Measurements from ENCODE around the gene PMM1.
"Not testable (repeated sequence)": the region's sequence is repeated elsewhere in the genome, so short reads cannot be mapped to it uniquely, and the experiment has no call there.

The PMM1 gene

DNA sequence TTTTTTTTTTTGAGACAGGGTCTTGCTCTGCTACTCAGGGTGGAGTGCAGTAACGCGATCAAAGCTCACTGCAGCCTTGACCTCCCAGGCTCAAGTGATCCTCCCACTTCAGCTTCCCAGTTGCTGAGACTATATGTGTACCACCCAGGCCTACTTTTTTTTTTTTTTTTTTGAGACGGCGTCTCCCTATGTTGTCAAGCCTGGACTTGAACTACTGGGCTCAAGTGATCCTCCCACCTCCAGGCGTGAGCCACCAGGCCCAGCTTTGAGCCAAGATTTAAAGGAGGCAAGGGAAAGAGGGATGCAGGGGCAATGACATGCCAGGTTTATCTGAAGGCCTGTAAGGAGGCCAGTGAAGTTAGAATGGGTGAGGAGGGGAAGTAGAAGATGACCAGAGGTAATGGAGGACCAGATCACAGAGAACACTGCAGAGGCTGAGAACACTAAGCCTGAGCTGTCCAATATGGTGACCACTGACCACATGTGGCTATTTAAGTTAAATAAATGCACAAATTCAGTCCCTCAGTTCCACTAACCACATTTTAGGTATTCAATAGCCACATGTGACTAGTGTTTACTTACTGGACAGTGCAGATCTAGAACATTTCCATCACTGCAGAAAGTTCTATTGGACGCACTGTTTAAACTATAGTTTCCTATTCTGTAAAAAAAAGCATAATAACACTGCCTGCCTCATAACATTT is 23.1 kb upstream of the PMM1 start:
- no peak overlapping the region for H3K4me3 ChIP-seq (ENCODE audit: low read length)
- TF ChIP-seq ZNF274 (IDR thresholded peaks at IDR 0.05; ENCODE audit: low read depth, low read length): no peak

DNA sequence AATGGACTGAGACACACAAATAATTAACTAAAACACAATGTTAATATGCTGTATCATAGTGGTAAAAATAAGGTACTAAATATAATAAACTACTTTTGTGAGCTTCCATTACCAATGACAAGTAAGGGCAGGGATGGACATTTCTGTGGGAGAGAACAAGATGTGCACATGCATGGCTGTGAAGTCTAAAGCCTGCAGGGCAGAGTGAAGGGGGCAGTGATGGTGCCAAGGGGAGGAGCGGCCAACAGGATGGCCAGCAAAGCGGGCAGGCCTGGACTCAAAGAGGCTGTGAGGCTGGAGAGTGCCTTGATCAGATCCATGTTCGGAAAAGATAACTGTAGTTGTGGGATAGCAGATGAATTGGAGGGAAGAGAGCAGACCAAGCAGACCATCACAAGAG is 18.7 kb upstream of the PMM1 start:
- H3K4me3 ChIP-seq (ENCODE audit: low read length): no peak overlapping the region
- TF ChIP-seq ZNF274 (IDR thresholded peaks at IDR 0.05; ENCODE audit: low read depth, low read length): no peak

- TF ChIP-seq ZNF274 (IDR thresholded peaks at IDR 0.05; ENCODE audit: low read depth, low read length): no peak
- no peak overlapping the region for H3K4me3 ChIP-seq (ENCODE audit: low read length)
These were observed 14.3 kb upstream of the PMM1 start for GRCh38 chr22:41603873-41604332.

DNA sequence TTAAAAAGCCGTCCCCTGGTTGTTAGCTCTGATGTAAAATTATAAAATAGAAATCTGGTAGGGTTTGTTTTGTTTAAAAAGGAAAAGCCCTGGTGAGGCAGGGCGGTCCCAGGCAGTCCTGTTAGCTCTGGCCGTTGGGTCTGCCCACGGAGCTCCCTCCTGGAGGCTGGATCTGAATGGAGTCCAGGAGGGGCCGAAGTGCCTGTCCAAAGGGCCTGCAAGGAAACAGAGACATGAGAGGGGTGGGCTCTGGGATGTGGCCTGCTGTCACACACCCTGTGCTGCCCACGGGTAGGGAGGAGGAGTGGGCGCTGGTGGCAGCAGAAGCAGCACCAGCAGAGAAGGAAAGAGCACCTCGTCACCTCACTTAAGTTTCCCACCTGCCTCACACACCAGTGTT is 11.3 kb upstream of the PMM1 start:
- no peak overlapping the region for H3K4me3 ChIP-seq (ENCODE audit: low read length)
- no peak for TF ChIP-seq ZNF274 (IDR thresholded peaks at IDR 0.05; ENCODE audit: low read depth, low read length)

GRCh38 chr22:41598891-41599635 is 9.4 kb upstream of the PMM1 start:
- no peak for TF ChIP-seq ZNF274 (IDR thresholded peaks at IDR 0.05; ENCODE audit: low read depth, low read length)
- no peak overlapping the region for H3K4me3 ChIP-seq (ENCODE audit: low read length)

DNA sequence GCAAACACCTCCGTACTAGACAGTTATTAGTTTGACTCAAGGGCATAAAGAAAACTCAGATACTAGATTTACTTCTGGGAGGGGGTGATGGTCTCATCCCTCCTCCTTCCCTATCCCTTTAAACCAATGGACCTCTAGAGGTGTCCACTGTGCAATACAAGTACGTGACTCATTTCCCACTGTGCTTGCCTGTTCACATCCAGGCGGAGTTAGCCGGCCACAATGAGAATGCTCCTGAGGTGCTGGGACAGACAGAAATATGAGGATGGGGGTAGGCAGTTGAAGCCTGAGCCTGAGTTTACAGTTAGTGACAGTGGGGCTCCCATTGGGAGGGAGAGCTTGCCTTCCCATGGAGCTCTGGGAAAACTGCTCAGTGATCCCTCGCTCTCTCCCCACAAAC is 8.4 kb upstream of the PMM1 start:
- TF ChIP-seq ZNF274 (IDR thresholded peaks at IDR 0.05; ENCODE audit: low read depth, low read length): no peak
- no peak overlapping the region for H3K4me3 ChIP-seq (ENCODE audit: low read length)

GRCh38 chr22:41597635-41597953 is 8.0 kb upstream of the PMM1 start:
- no peak overlapping the region for H3K4me3 ChIP-seq (ENCODE audit: low read length)
- TF ChIP-seq ZNF274 (IDR thresholded peaks at IDR 0.05; ENCODE audit: low read depth, low read length): no peak

GRCh38 chr22:41596776-41597634 is 7.4 kb upstream of the PMM1 start:
- no peak for TF ChIP-seq ZNF274 (IDR thresholded peaks at IDR 0.05; ENCODE audit: low read depth, low read length)
- H3K4me3 ChIP-seq (ENCODE audit: low read length): no peak overlapping the region

- no peak for TF ChIP-seq ZNF274 (IDR thresholded peaks at IDR 0.05; ENCODE audit: low read depth, low read length)
- H3K4me3 ChIP-seq (ENCODE audit: low read length): no peak overlapping the region
These were observed 6.1 kb upstream of the PMM1 start for GRCh38 chr22:41595703-41596102.

DNA sequence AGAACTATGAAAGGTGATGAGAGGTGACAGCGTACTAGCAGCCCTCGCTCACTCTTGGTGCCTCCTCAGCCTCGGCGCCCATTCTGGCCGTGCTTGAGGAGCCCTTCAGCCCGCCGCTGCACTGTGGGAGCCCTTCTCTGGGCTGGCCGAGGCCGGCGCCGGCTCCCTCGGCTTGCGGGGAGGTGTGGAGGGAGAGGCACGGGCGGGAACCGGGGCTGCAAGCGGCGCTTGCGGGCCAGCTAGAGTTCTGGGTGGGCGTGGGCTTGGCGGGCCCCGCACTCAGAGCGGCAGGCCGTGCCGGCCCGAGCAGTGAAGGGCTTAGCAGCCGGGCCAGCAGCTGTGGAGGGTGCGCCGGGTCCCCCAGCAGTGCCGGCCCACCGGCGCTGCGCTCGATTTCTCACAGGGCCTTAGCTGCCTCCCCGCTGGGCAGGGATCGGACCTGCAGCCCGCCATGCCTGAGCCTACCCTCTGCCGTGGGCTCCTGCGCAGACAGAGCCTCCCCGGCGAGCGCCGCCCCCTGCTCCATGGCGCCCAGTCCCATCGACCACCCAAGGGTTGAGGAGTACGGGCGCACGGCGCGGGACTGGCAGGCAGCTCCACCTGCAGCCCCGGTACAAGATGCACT is 3.8 kb upstream of the PMM1 start:
- H3K4me3 ChIP-seq (ENCODE audit: low read length): not testable (repeated sequence)

DNA sequence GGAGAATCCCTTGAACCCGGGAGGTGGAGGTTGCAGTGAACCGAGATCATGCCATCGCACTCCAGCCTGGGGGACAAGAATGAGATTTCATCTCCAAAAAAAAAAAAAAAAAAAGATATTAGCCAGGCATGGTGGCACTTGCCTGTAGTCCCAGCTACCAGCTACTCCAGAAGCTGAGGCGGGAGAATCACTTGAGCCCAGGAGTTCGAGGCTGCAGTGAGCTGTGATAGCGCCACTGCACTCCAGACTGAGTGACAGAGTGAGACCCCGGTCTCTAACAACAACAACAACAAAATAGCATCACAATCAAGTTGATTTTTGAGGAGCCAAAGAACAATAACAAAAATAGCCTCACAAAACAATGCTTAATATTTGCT is 2.3 kb downstream of the PMM1 start:
- no peak for TF ChIP-seq ZNF274 (IDR thresholded peaks at IDR 0.05; ENCODE audit: low read depth, low read length)
- no peak overlapping the region for H3K4me3 ChIP-seq (ENCODE audit: low read length)

DNA sequence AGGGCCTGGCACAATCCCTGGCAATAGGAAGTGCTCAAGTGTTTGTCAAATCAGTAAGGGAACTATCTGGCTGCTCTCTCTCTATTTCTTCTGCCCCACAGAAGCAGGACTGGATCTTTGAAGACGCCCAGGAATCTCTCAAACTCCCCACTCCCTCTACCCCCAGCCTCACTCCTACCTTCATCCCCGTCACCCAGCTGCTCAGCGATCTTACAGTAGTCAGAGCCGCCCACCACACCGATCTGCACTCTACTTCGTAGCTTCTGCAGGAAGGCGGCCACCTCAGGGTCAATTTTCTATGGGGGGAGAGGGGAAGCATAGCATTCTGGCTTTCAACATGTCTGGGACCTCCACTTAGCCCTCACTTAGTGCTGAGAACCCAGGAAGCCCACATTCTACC is 3.7 kb downstream of the PMM1 start:
- H3K4me3 ChIP-seq (ENCODE audit: low read length): no peak overlapping the region
- TF ChIP-seq ZNF274 (IDR thresholded peaks at IDR 0.05; ENCODE audit: low read depth, low read length): no peak

DNA sequence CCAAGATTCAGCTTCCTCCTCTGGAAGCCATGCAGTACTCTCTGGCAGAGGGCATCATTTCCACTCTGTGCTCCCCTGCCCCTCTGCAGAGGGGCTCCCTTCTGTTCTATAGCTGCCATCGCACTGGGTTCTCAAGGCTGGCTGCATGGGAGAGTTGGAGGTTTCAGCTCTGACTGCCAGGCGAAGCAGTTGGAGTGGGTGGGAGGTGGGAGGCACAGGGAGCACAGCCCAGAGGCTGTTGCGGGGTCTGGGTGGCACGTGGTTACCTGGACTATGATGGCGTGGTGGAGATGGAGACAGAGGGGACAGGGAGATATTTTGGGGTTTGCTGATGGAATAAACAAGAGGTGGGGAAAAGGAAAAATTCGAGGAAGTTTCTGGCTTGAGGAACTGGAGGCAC is 4.8 kb downstream of the PMM1 start:
- H3K4me3 ChIP-seq (ENCODE audit: low read length): no peak overlapping the region
- no peak for TF ChIP-seq ZNF274 (IDR thresholded peaks at IDR 0.05; ENCODE audit: low read depth, low read length)

DNA sequence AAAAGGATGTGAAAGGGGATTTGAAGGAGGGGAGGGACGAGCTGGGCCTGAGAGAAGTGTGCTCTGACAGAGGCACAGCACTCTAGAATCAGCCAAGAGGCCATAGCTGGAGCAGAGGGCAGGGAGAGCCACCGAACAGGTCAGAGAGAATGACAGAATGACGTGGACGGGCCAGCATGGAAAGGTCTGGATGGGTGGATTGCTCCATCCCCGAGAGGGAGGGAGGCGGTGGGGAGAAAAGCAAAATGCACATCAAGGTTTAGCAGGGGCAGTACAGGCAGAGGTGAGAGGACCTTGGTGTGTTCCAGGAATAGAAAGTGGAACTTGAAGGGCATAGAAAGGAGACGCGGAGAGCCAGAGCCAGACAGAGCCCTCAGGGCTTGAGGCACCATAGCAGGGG is 6.9 kb downstream of the PMM1 start:
- TF ChIP-seq ZNF274 (IDR thresholded peaks at IDR 0.05; ENCODE audit: low read depth, low read length): no peak
- no peak overlapping the region for H3K4me3 ChIP-seq (ENCODE audit: low read length)
